Subcutaneous abdominal adipose tissue (tissue), 5 donors: Measurements from ENCODE around the gene STAT3.
"Not testable (repeated sequence)": the region's sequence is repeated elsewhere in the genome, so short reads cannot be mapped to it uniquely, and the experiment has no call there.

ENCODE experiments used
- H3K27ac ChIP-seq: one replicate; pipeline ENCODE4 v1.7.0; 2013; ENCODE audit warnings: low read depth, mild to moderate bottlenecking, inconsistent platforms, low read length, moderate library complexity
- H3K27me3 ChIP-seq, 5 donors: one replicate each; pipeline ENCODE4 v1.7.0; 2013; ENCODE audit warnings: low read length in 5 of 5, inconsistent platforms in 1 of 5; ENCODE audit not compliant: control insufficient read depth in 5 of 5, insufficient read depth in 4 of 5
- H3K36me3 ChIP-seq, 5 donors: one replicate each; pipeline ENCODE4 v1.7.0; 2013; ENCODE audit warnings: low read length in 5 of 5; ENCODE audit not compliant: control insufficient read depth in 5 of 5, insufficient read depth in 5 of 5
- H3K4me1 ChIP-seq, 5 donors: one replicate each; pipeline ENCODE4 v1.7.0; 2013; ENCODE audit warnings: low read length in 5 of 5, mild to moderate bottlenecking in 3 of 5, moderate library complexity in 1 of 5; ENCODE audit not compliant: control insufficient read depth in 5 of 5, insufficient read depth in 5 of 5
- H3K4me3 ChIP-seq, 5 donors: one replicate each; pipeline ENCODE4 v1.7.0; 2013; ENCODE audit warnings: low read length in 5 of 5, low read depth in 1 of 5
- H3K9ac ChIP-seq, 5 donors: one replicate each; pipeline ENCODE4 v1.7.0; 2013; ENCODE audit warnings: low read length in 5 of 5, mild to moderate bottlenecking in 4 of 5, moderate library complexity in 3 of 5
- H3K9me3 ChIP-seq, 5 donors: one replicate each; pipeline ENCODE4 v1.7.0; 2013; ENCODE audit warnings: low read length in 5 of 5; ENCODE audit not compliant: control insufficient read depth in 5 of 5
- donor health status: healthy.
- donor health status: healthy.
- donor health status: healthy.
- donor health status: healthy.
- donor health status: healthy.

STAT3 gene

GRCh38 chr17:42422412-42422957 lies 34.2 kb upstream of the STAT3 start:
- Histone ChIP-seq H3K4me1 (peaks cover 18 to 73% (median 65%) of the 10 kb centered on the region in 5 donors), H3K9ac (peak overlapping the region; percentile 88 to 95 (median 92))

GRCh38 chr17:42421507-42422338 lies 33.5 kb upstream of the STAT3 start:
- Histone ChIP-seq H3K4me3 (peak overlapping the region; percentile 92 to 100 (median 100)), H3K27me3 (peaks cover 0 to 5% (median 0%) of the 10 kb centered on the region in 5 donors), H3K9ac (peak overlapping the region; percentile 48 to 95 (median 92)), H3K4me1 (peaks cover 18 to 80% (median 69%) of the 10 kb centered on the region in 5 donors), H3K27ac (peak overlapping the region; percentile 99), H3K9me3 (no peaks in the 10 kb centered on the region), H3K36me3 (no peaks in the 10 kb centered on the region)

More at GRCh38 chr17:42422412-42422957, 34.2 kb upstream of the STAT3 start:
- no peaks in the 10 kb centered on the region for H3K36me3 ChIP-seq
- peak overlapping the region; percentile 99 for H3K27ac ChIP-seq
- H3K27me3 ChIP-seq: peaks cover 0 to 5% (median 0%) of the 10 kb centered on the region in 5 donors
- H3K4me3 ChIP-seq: peak overlapping the region; percentile 84 to 100 (median 100)
- no peaks in the 10 kb centered on the region for H3K9me3 ChIP-seq

GRCh38 chr17:42421136-42421506 lies 32.9 kb upstream of the STAT3 start:
- H3K27ac ChIP-seq: peak overlapping the region; percentile 99
- H3K9ac ChIP-seq: peak overlapping the region; percentile 42 to 95 (median 86)
- peaks cover 0 to 5% (median 0%) of the 10 kb centered on the region in 5 donors for H3K27me3 ChIP-seq
- no peaks in the 10 kb centered on the region for H3K9me3 ChIP-seq
- no peaks in the 10 kb centered on the region for H3K36me3 ChIP-seq
- peaks cover 18 to 85% (median 75%) of the 10 kb centered on the region in 5 donors for H3K4me1 ChIP-seq
- peak overlapping the region; percentile 92 to 100 (median 100) for H3K4me3 ChIP-seq

- H3K4me1 ChIP-seq: peaks cover 16 to 90% (median 79%) of the 10 kb centered on the region in 5 donors
- H3K9ac ChIP-seq: peak overlapping the region in 1 of 5 donors; percentile 4
- H3K9me3 ChIP-seq, H3K27me3 ChIP-seq, H3K36me3 ChIP-seq: not testable (repeated sequence)
- peak overlapping the region in 1 of 5 donors; percentile 14 for H3K4me3 ChIP-seq
- peak overlapping the region; percentile 76 for H3K27ac ChIP-seq
These were observed 29.7 kb upstream of the STAT3 start for GRCh38 chr17:42417981-42418380.

- H3K4me3 ChIP-seq: peak overlapping the region; percentile 33 to 76 (median 51)
- peaks cover 0 to 6% (median 2%) of the 10 kb centered on the region in 5 donors for H3K36me3 ChIP-seq
- no peaks in the 10 kb centered on the region for H3K27me3 ChIP-seq
- no peaks in the 10 kb centered on the region for H3K9me3 ChIP-seq
- H3K9ac ChIP-seq: peak overlapping the region in 2 of 5 donors; percentile 33 to 56
- H3K4me1 ChIP-seq: peaks cover 14 to 94% (median 91%) of the 10 kb centered on the region in 5 donors
- H3K27ac ChIP-seq: peak overlapping the region; percentile 76
These were observed 26.6 kb upstream of the STAT3 start for GRCh38 chr17:42414704-42415409.

GRCh38 chr17:42413464-42414040 lies 25.3 kb upstream of the STAT3 start:
- no peaks in the 10 kb centered on the region for H3K27me3 ChIP-seq
- no peak overlapping the region for H3K9ac ChIP-seq
- no peaks in the 10 kb centered on the region for H3K9me3 ChIP-seq
- H3K4me3 ChIP-seq: no peak overlapping the region
- H3K36me3 ChIP-seq: peaks cover 0 to 6% (median 2%) of the 10 kb centered on the region in 5 donors
- peaks cover 19 to 94% (median 89%) of the 10 kb centered on the region in 5 donors for H3K4me1 ChIP-seq
- peak overlapping the region; percentile 76 for H3K27ac ChIP-seq

GRCh38 chr17:42411905-42412679 lies 23.9 kb upstream of the STAT3 start:
- Histone ChIP-seq H3K36me3 (peaks cover 0 to 6% (median 2%) of the 10 kb centered on the region in 5 donors), H3K4me3 (peak overlapping the region; percentile 4 to 18 (median 7)), H3K9me3 (no peaks in the 10 kb centered on the region), H3K27me3 (no peaks in the 10 kb centered on the region), H3K9ac (peak overlapping the region in 3 of 5 donors; percentile 4 to 54 (median 47)), H3K27ac (peak overlapping the region; percentile 93), H3K4me1 (peaks cover 17 to 97% (median 90%) of the 10 kb centered on the region in 5 donors)

- H3K4me1 ChIP-seq: peaks cover 24 to 97% (median 90%) of the 10 kb centered on the region in 5 donors
- H3K27ac ChIP-seq: peak overlapping the region; percentile 93
- no peaks in the 10 kb centered on the region for H3K27me3 ChIP-seq
- no peaks in the 10 kb centered on the region for H3K9me3 ChIP-seq
- H3K9ac ChIP-seq: peak overlapping the region in 3 of 5 donors; percentile 46 to 54 (median 47)
- peaks cover 0 to 6% (median 2%) of the 10 kb centered on the region in 5 donors for H3K36me3 ChIP-seq
- H3K4me3 ChIP-seq: peak overlapping the region; percentile 4 to 18 (median 7)
These were observed 23.1 kb upstream of the STAT3 start for GRCh38 chr17:42411361-42411760.

- peaks cover 24 to 97% (median 88%) of the 10 kb centered on the region in 5 donors for H3K4me1 ChIP-seq
- H3K36me3 ChIP-seq: peaks cover 0 to 6% (median 2%) of the 10 kb centered on the region in 5 donors
- H3K9me3 ChIP-seq: no peaks in the 10 kb centered on the region
- peak overlapping the region in 3 of 5 donors; percentile 32 to 54 (median 34) for H3K4me3 ChIP-seq
- H3K27me3 ChIP-seq: no peaks in the 10 kb centered on the region
- H3K9ac ChIP-seq: peak overlapping the region; percentile 5 to 69 (median 40)
- peak overlapping the region; percentile 93 for H3K27ac ChIP-seq
These were observed 22.1 kb upstream of the STAT3 start for GRCh38 chr17:42410319-42410685.
